ENCODE results near the gene FMNL1.

The FMNL1 gene

GRCh38 chr17:45230787-45231480 lies 9.2 kb downstream of the FMNL1 start:
- no peak for TF ChIP-seq CTCF (IDR thresholded peaks at IDR 0.05; ENCODE audit: insufficient read depth, low read length, poor library complexity, severe bottlenecking)
- Histone ChIP-seq H3K27me3 (replicated peaks; ENCODE audit: control insufficient read depth, insufficient read depth, low read length) (no peaks in the 10 kb centered on the region), H3K4me3 (replicated peaks; ENCODE audit: low read depth, low read length) (no peak overlapping the region), H3K36me3 (ENCODE audit: control insufficient read depth, insufficient read depth, low read length) (peaks cover 6% of the 10 kb centered on the region)
- no peak for DNase-seq (ENCODE audit: extremely low read depth, insufficient read length)

- no peak for DNase-seq (ENCODE audit: extremely low read depth, insufficient read length)
- Histone ChIP-seq H3K4me3 (replicated peaks; ENCODE audit: low read depth, low read length) (no peak overlapping the region), H3K36me3 (ENCODE audit: control insufficient read depth, insufficient read depth, low read length) (peaks cover 11% of the 10 kb centered on the region), H3K27me3 (replicated peaks; ENCODE audit: control insufficient read depth, insufficient read depth, low read length) (no peaks in the 10 kb centered on the region)
- peak; percentile 44 for TF ChIP-seq CTCF (IDR thresholded peaks at IDR 0.05; ENCODE audit: insufficient read depth, low read length, poor library complexity, severe bottlenecking)
Observed at GRCh38 chr17:45231481-45232116, 9.9 kb downstream of the FMNL1 start.

GRCh38 chr17:45232514-45233422 lies 11.1 kb downstream of the FMNL1 start:
- Histone ChIP-seq H3K4me3 (replicated peaks; ENCODE audit: low read depth, low read length) (no peak overlapping the region), H3K36me3 (ENCODE audit: control insufficient read depth, insufficient read depth, low read length) (peaks cover 18% of the 10 kb centered on the region), H3K27me3 (replicated peaks; ENCODE audit: control insufficient read depth, insufficient read depth, low read length) (no peaks in the 10 kb centered on the region)
- no peak for TF ChIP-seq CTCF (IDR thresholded peaks at IDR 0.05; ENCODE audit: insufficient read depth, low read length, poor library complexity, severe bottlenecking)
- no peak for DNase-seq (ENCODE audit: extremely low read depth, insufficient read length)

GRCh38 chr17:45233423-45233924 lies 11.8 kb downstream of the FMNL1 start:
- no peaks in the 10 kb centered on the region for H3K27me3 ChIP-seq (replicated peaks; ENCODE audit: control insufficient read depth, insufficient read depth, low read length)
- H3K36me3 ChIP-seq (ENCODE audit: control insufficient read depth, insufficient read depth, low read length) = peaks cover 19% of the 10 kb centered on the region
- no peak overlapping the region for H3K4me3 ChIP-seq (replicated peaks; ENCODE audit: low read depth, low read length)
- TF ChIP-seq CTCF (IDR thresholded peaks at IDR 0.05; ENCODE audit: insufficient read depth, low read length, poor library complexity, severe bottlenecking) = no peak
- no peak for DNase-seq (ENCODE audit: extremely low read depth, insufficient read length)

GRCh38 chr17:45234641-45235415 lies 13.1 kb downstream of the FMNL1 start:
- Histone ChIP-seq H3K4me3 (replicated peaks; ENCODE audit: low read depth, low read length) (no peak overlapping the region), H3K27me3 (replicated peaks; ENCODE audit: control insufficient read depth, insufficient read depth, low read length) (no peaks in the 10 kb centered on the region), H3K36me3 (ENCODE audit: control insufficient read depth, insufficient read depth, low read length) (peaks cover 28% of the 10 kb centered on the region)
- TF ChIP-seq CTCF (IDR thresholded peaks at IDR 0.05; ENCODE audit: insufficient read depth, low read length, poor library complexity, severe bottlenecking) = peak; percentile 65
- DNase-seq (ENCODE audit: extremely low read depth, insufficient read length) = no peak
